GM18909 (cell line): ENCODE data around the gene CCDC78.
A peak's percentile ranks its signal among the peaks of the same experiment; 100 is the strongest.
"Not testable (repeated sequence)": the region's sequence is repeated elsewhere in the genome, so short reads cannot be mapped to it uniquely, and the experiment has no call there.

ENCODE experiments used
- ATAC-seq: cut with Tn5 transposase; IDR thresholded peaks from one replicate; pipeline ENCODE4 v1.9.1; 2021; ENCODE audit warnings: mild to moderate bottlenecking; ENCODE audit not compliant: unreplicated experiment, poor library complexity

CCDC78 gene

GRCh38 chr16:700684-701584 is 25.3 kb downstream of the CCDC78 start:
- no peak for ATAC-seq

GRCh38 chr16:698911-699671 is 27.2 kb downstream of the CCDC78 start:
- no peak for ATAC-seq

- ATAC-seq: no peak
These were observed 30.7 kb downstream of the CCDC78 start for GRCh38 chr16:695355-696089.

- ATAC-seq: no peak
These were observed 31.3 kb downstream of the CCDC78 start for GRCh38 chr16:694863-695354.

GRCh38 chr16:694187-694862 is 31.9 kb downstream of the CCDC78 start:
- no peak for ATAC-seq

- no peak for ATAC-seq
These were observed 32.5 kb downstream of the CCDC78 start for GRCh38 chr16:693766-694165.

GRCh38 chr16:693364-693763 is 32.9 kb downstream of the CCDC78 start:
- no peak for ATAC-seq

- ATAC-seq: no peak
These were observed 33.7 kb downstream of the CCDC78 start for GRCh38 chr16:692356-693108.

GRCh38 chr16:691242-691641 is 35.0 kb downstream of the CCDC78 start:
- ATAC-seq: not testable (repeated sequence)

- ATAC-seq: no peak
These were observed 36.9 kb downstream of the CCDC78 start for GRCh38 chr16:689175-689897.

- no peak for ATAC-seq
These were observed 38.7 kb downstream of the CCDC78 start for GRCh38 chr16:687499-687898.

- no peak for ATAC-seq
These were observed 39.6 kb downstream of the CCDC78 start for GRCh38 chr16:686459-687260.

- ATAC-seq: no peak
These were observed 40.3 kb downstream of the CCDC78 start for GRCh38 chr16:685967-686366.

- ATAC-seq: no peak
These were observed 41.1 kb downstream of the CCDC78 start for GRCh38 chr16:684961-685696.

- peak; percentile 67 for ATAC-seq
These were observed 42.0 kb downstream of the CCDC78 start, which contains the start of gene JMJD8 for GRCh38 chr16:684071-684794. Gene JMJD8 (minus strand): TSS chr16:684334. CDS start chr16:684319, 15 bp downstream.

GRCh38 chr16:683396-684070 is 42.7 kb downstream of the CCDC78 start:
- no peak for ATAC-seq
